H1 (cell line): ENCODE measurements around the gene FCAMR. TPM values are rescaled to one million over a fixed set of nuclear protein-coding genes. Genes with fewer than 3 reads are reported as not detected.

ENCODE experiments used
- CTCF ChIA-PET: fragments of 300-600 bp; sonication (Branson Sonifier 250); formaldehyde crosslinking; loops from one replicate; lab custom pipeline; 2021; ENCODE audit not compliant: partially characterized antibody; lab: Charles Lee
- POLR2A ChIA-PET: fragments of 300-600 bp; sonication (Branson Sonifier 250); formaldehyde crosslinking; loops from one replicate; lab custom pipeline; 2021; ENCODE audit warnings: inconsistent platforms; ENCODE audit not compliant: partially characterized antibody; lab: Charles Lee
- DNase-seq, 2 experiments: peaks; one replicate each; pipeline versions ENCODE4 v3.0.0 to v3.0.0-alpha.2; 2010 to 2022; ENCODE audit warnings: low spot score in 2 of 2, low read depth in 1 of 2, mixed read lengths in 1 of 2
- FAIRE-seq: peaks from 2 replicates; lab custom pipeline; 2011; peaks lifted over from hg19 to GRCh38; lab: Jason Lieb, UNC
- H2AFZ ChIP-seq: 2 replicates; pipeline ENCODE4 v1.8.1; 2012; ENCODE audit warnings: low read length, inconsistent platforms
- H2AK5ac ChIP-seq: 2 replicates; pipeline ENCODE4 v1.6.1; 2013; ENCODE audit warnings: low read depth, low read length
- H2BK120ac ChIP-seq: replicated peaks from 2 replicates; pipeline ENCODE3; 2013; ENCODE audit warnings: low read depth, low read length, inconsistent platforms
- H2BK12ac ChIP-seq: 2 replicates; pipeline ENCODE4 v1.6.1; 2013; ENCODE audit warnings: low read depth, low read length
- H2BK15ac ChIP-seq: 2 replicates; pipeline ENCODE4 v1.6.1; 2013; ENCODE audit warnings: low read length
- H2BK20ac ChIP-seq: 2 replicates; pipeline ENCODE4 v1.6.1; 2013; ENCODE audit warnings: low read length
- H2BK5ac ChIP-seq: 2 replicates; pipeline ENCODE4 v1.6.1; 2013; ENCODE audit warnings: low read depth, low read length
- H3K14ac ChIP-seq: 2 replicates; pipeline ENCODE4 v1.6.1; 2013; ENCODE audit warnings: inconsistent platforms; ENCODE audit not compliant: insufficient read length
- H3K18ac ChIP-seq: 2 replicates; pipeline ENCODE4 v1.6.1; 2013; ENCODE audit warnings: low read length; ENCODE audit errors: extremely low read depth
- H3K23ac ChIP-seq: 2 replicates; pipeline ENCODE4 v1.6.1; 2013; ENCODE audit warnings: inconsistent platforms; ENCODE audit not compliant: insufficient read length
- H3K23me2 ChIP-seq: 2 replicates; pipeline ENCODE4 v1.6.1; 2013; ENCODE audit warnings: low read depth, low read length
- H3K27ac ChIP-seq: 2 replicates; pipeline ENCODE4 v1.6.1; 2011; ENCODE audit warnings: low read depth, low read length, inconsistent platforms
- H3K27me3 ChIP-seq, 4 experiments: replicated peaks in 1 of 4; 1 replicate in 1 of 4; 2 replicates in 3 of 4; pipeline versions ENCODE4 v1.6.1 to v1.8.1; 2011 to 2013; ENCODE audit warnings: low read length in 3 of 4, mild to moderate bottlenecking in 3 of 4, inconsistent platforms in 2 of 4, mixed read lengths in 2 of 4, moderate library complexity in 1 of 4; ENCODE audit not compliant: control insufficient read depth in 3 of 4, insufficient read depth in 3 of 4; ENCODE audit errors: extremely low read depth in 1 of 4
- H3K36me3 ChIP-seq, 4 experiments: 2 replicates each; pipeline versions ENCODE4 v1.6.1 to v1.8.1; 2011 to 2013; ENCODE audit warnings: mild to moderate bottlenecking in 4 of 4, low read length in 3 of 4, moderate library complexity in 2 of 4, control low read depth in 1 of 4, inconsistent platforms in 1 of 4; ENCODE audit not compliant: insufficient read depth in 4 of 4, control insufficient read depth in 2 of 4
- H3K4ac ChIP-seq: replicated peaks from 2 replicates; pipeline ENCODE3; 2013; ENCODE audit warnings: low read length, low read depth, mixed read lengths, inconsistent platforms; ENCODE audit not compliant: insufficient read length
- H3K4me1 ChIP-seq, 4 experiments: replicated peaks in 1 of 4; 1 replicate in 1 of 4; 2 replicates in 3 of 4; pipeline versions ENCODE4 v1.6.1 to v1.8.1; 2011 to 2013; ENCODE audit warnings: low read length in 3 of 4, inconsistent platforms in 2 of 4, mixed read lengths in 1 of 4; ENCODE audit not compliant: insufficient read depth in 4 of 4, control insufficient read depth in 3 of 4
- H3K4me2 ChIP-seq, 2 experiments: 2 replicates each; pipeline versions ENCODE4 v1.6.1 to v1.8.1; 2011 to 2013; ENCODE audit warnings: low read depth in 2 of 2, low read length in 2 of 2, control low read depth in 1 of 2, inconsistent platforms in 1 of 2, mild to moderate bottlenecking in 1 of 2; ENCODE audit not compliant: insufficient read depth in 1 of 2
- H3K4me3 ChIP-seq, 4 experiments: fragments of 200-600, 300-600 bp in 1 of 4; sonication (generic), shearing (Covaris generic), sonication (Bioruptor Twin) in 1 of 4; 2 replicates each; pipeline versions ENCODE4 v1.5.1 to v1.8.1; 2011 to 2016; ENCODE audit warnings: low read length in 4 of 4, low read depth in 3 of 4, control low read depth in 2 of 4, inconsistent platforms in 2 of 4, mild to moderate bottlenecking in 2 of 4, mixed read lengths in 1 of 4, moderate library complexity in 1 of 4; ENCODE audit not compliant: insufficient read depth in 2 of 4; ENCODE audit errors: extremely low read depth in 1 of 4
- H3K56ac ChIP-seq: replicated peaks from 2 replicates; pipeline ENCODE3; 2013; ENCODE audit warnings: low read depth, mild to moderate bottlenecking, mixed read lengths, low read length, inconsistent platforms; ENCODE audit not compliant: insufficient read length
- H3K79me1 ChIP-seq: 2 replicates; pipeline ENCODE4 v1.6.1; 2013; ENCODE audit warnings: low read depth, low read length, control low read depth
- H3K79me2 ChIP-seq, 2 experiments: 2 replicates each; pipeline versions ENCODE4 v1.6.1 to v1.8.1; 2012 to 2013; ENCODE audit warnings: low read length in 2 of 2, mild to moderate bottlenecking in 2 of 2, inconsistent platforms in 1 of 2; ENCODE audit not compliant: insufficient read depth in 2 of 2, control insufficient read depth in 1 of 2
- H3K9ac ChIP-seq, 4 experiments: replicated peaks in 1 of 4; 1 replicate in 1 of 4; 2 replicates in 3 of 4; pipeline versions ENCODE4 v1.6.1 to v1.8.1; 2011 to 2013; ENCODE audit warnings: low read depth in 3 of 4, low read length in 3 of 4, control low read depth in 2 of 4, mild to moderate bottlenecking in 2 of 4, moderate library complexity in 2 of 4, inconsistent platforms in 1 of 4; ENCODE audit errors: extremely low read depth in 1 of 4
- H3K9me3 ChIP-seq, 2 experiments: 2 replicates each; pipeline versions ENCODE4 v1.6.1 to v1.8.1; 2012 to 2013; ENCODE audit warnings: mild to moderate bottlenecking in 2 of 2, moderate library complexity in 2 of 2, control low read depth in 1 of 2, inconsistent platforms in 1 of 2, low read depth in 1 of 2, low read length in 1 of 2, mixed read lengths in 1 of 2; ENCODE audit not compliant: insufficient read depth in 2 of 2
- H4K20me1 ChIP-seq, 2 experiments: replicated peaks in 1 of 2; 2 replicates each; pipeline versions ENCODE3 to v1.8.1; 2011 to 2013; ENCODE audit warnings: inconsistent platforms in 2 of 2, low read length in 2 of 2, mild to moderate bottlenecking in 1 of 2; ENCODE audit not compliant: insufficient read depth in 2 of 2, control insufficient read depth in 1 of 2
- H4K5ac ChIP-seq: 2 replicates; pipeline ENCODE4 v1.6.1; 2013; ENCODE audit warnings: low read length, low read depth, mixed read lengths, inconsistent platforms; ENCODE audit not compliant: insufficient read length
- H4K8ac ChIP-seq: 2 replicates; pipeline ENCODE4 v1.8.0; 2013; ENCODE audit warnings: mild to moderate bottlenecking, moderate library complexity, low read length, inconsistent platforms; ENCODE audit not compliant: insufficient read depth; ENCODE audit errors: extremely low read depth
- H4K91ac ChIP-seq: replicated peaks from 2 replicates; pipeline ENCODE3; 2013; ENCODE audit warnings: low read length, mixed read lengths, inconsistent platforms; ENCODE audit not compliant: insufficient read length
- BACH1 ChIP-seq: IDR thresholded peaks from 2 replicates; pipeline ENCODE4 v1.6.1; 2012; ENCODE audit warnings: low read length, improper control_type of control experiment
- CREB1 ChIP-seq: IDR thresholded peaks from 2 replicates; pipeline ENCODE4 v1.6.1; 2012; ENCODE audit warnings: inconsistent platforms
- FOSL1 ChIP-seq: IDR thresholded peaks from 2 replicates; pipeline ENCODE4 v1.6.1; 2011; ENCODE audit warnings: mild to moderate bottlenecking, low read depth, low read length, moderate library complexity; ENCODE audit not compliant: insufficient read depth
- POU5F1 ChIP-seq: IDR thresholded peaks from 2 replicates; pipeline ENCODE4 v1.6.1; 2011; ENCODE audit warnings: low read depth, mild to moderate bottlenecking, low read length, moderate library complexity
- RBBP5 ChIP-seq: IDR thresholded peaks from 2 replicates; pipeline ENCODE4 v1.7.1; 2012; ENCODE audit warnings: low read depth, mild to moderate bottlenecking, inconsistent platforms, low read length, moderate library complexity, borderline replicate concordance
- RFX5 ChIP-seq: IDR thresholded peaks from 2 replicates; pipeline ENCODE4 v1.6.1; 2011; ENCODE audit warnings: low read depth, low read length, improper control_type of control experiment, borderline replicate concordance
- SAP30 ChIP-seq: fragments of 300-600 bp; sonication (generic); IDR thresholded peaks from 2 replicates; pipeline ENCODE4 v1.7.1; 2012; ENCODE audit warnings: low read length, moderate library complexity, mild to moderate bottlenecking, inconsistent platforms; ENCODE audit not compliant: insufficient read depth, insufficient replicate concordance
- SIX5 ChIP-seq: IDR thresholded peaks from 2 replicates; pipeline ENCODE4 v1.6.1; 2011; ENCODE audit warnings: mild to moderate bottlenecking, low read depth, low read length
- YY1 ChIP-seq: IDR thresholded peaks from 2 replicates; pipeline ENCODE4 v1.6.1; 2011; ENCODE audit warnings: low read depth, mild to moderate bottlenecking, low read length
- WGBS, 2 experiments: shearing (Covaris generic) in 1 of 2; methylation state at CpG; one replicate each; pipeline versions ENCODE4 v1.1.6 to v1.1.7; 2013 to 2015; ENCODE audit warnings: low lambda C conversion rate in 2 of 2, mixed read lengths in 2 of 2, inconsistent platforms in 1 of 2, low coverage in 1 of 2, missing lambda C conversion rate in 1 of 2; ENCODE audit not compliant: insufficient replicate concordance in 2 of 2, insufficient coverage in 1 of 2, insufficient read length in 1 of 2; ENCODE audit errors: extremely low coverage in 1 of 2, missing lambda C conversion rate in 1 of 2; 5-methylcytosine and 5-hydroxymethylcytosine counted together
- polyA plus RNA-seq, 7 experiments: library from polyadenylated mRNA; depleted of rRNA in 3 of 7; stranded (reverse) in 5 of 7; unstranded in 2 of 7; fragments of >200 nt in 5 of 7; fragments of 200-250 nt in 2 of 7; gene quantifications; 1 replicate in 5 of 7; 2 replicates in 1 of 7; 4 replicates in 1 of 7; pipeline versions ENCODE4 v1.2.1 to v1.2.3, GENCODE V29; 2011 to 2013; ENCODE audit warnings: missing spikeins in 2 of 7, mixed read lengths in 2 of 7
- total RNA-seq: library from RNA; stranded (reverse); fragmentation: NEBNext Ultra II Directional; extraction: Animal tissue kit (Norgen Biotek cat#: 25700); gene quantifications from 2 replicates; pipeline ENCODE4 v1.2.1, GENCODE V29; 2021
- TF ChIP-seq, protein P1 (sequence below): IDR thresholded peaks from 2 replicates; pipeline ENCODE4 v1.6.1; 2011; ENCODE audit warnings: low read length, improper control_type of control experiment

The FCAMR gene
- total and polyA plus RNA-seq, 2 of the 8 experiments (the other 6 are each of a cell fraction or from before 2014, with no cell fraction given), result not detected

DNA sequence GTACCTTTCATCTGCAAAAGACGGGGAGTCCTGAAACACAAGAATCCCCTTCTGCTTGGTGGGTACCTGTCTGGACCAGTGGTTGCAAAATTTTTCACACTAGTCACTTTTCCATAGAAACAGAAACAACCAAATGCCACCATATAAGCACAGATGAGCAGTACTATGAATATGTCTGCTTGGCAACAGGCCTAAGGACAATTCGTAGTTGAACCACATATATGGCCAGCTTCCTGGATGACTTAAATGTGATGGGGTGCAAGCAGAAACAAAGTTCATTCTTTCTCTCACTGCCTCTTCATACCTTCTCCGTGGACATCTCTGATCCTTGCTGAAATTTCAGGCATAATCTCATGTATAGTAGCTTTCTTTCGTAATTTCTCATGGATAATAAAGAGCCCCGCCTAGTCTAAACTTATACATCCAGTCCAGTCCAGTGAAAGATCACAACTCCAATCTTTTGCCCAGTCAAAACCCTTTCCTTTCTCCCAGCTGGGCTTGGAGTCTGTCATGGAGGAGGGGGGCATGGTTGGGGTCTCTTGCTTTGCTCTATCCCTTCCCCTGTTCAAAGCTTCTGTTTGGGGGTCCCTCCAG is 7.0 kb downstream of the FCAMR start:
- no peak for DNase-seq
- Histone ChIP-seq H3K4me3 (no peak overlapping the region), H3K4me2 (no peak overlapping the region), H3K56ac (no peak overlapping the region), H2BK5ac (no peak overlapping the region), H2AFZ (no peak overlapping the region), H3K27ac (no peak overlapping the region), H3K18ac (no peak overlapping the region), H2BK20ac (no peak overlapping the region), H2BK12ac (no peak overlapping the region), H3K9ac (no peak overlapping the region), H3K79me2 (no peaks in the 10 kb centered on the region), H3K9me3 (no peaks in the 10 kb centered on the region), H4K8ac (no peak overlapping the region), H3K23ac (no peak overlapping the region), H3K14ac (no peak overlapping the region), H3K36me3 (no peaks in the 10 kb centered on the region), H2AK5ac (no peak overlapping the region), H3K4me1 (no peaks in the 10 kb centered on the region), H4K20me1 (no peaks in the 10 kb centered on the region), H3K27me3 (no peaks in the 10 kb centered on the region), H3K79me1 (no peaks in the 10 kb centered on the region), H4K5ac (no peak overlapping the region), H3K23me2 (no peaks in the 10 kb centered on the region), H4K91ac (no peak overlapping the region), H3K4ac (no peak overlapping the region), H2BK120ac (no peak overlapping the region), H2BK15ac (no peak overlapping the region)
- ChIA-PET POLR2A (no interaction called here), CTCF (interaction anchor here (0.9 to 1.7 kb wide), 6 partner anchors 9 to 239 kb away, joined by 3 to 5 read pairs (median 3); no protein-coding TSS in a partner anchor)
- FAIRE-seq, result no peak
- WGBS, 2 experiments, result 91% methylated on average over 5 of the region's 5 CpGs; no CpG with 5 or more reads in 1 of the 2 experiments
- no peak for TF ChIP-seq POU5F1
- TF ChIP-seq FOSL1, result no peak
- TF ChIP-seq RFX5, result no peak
- TF ChIP-seq BACH1, result no peak
- TF ChIP-seq SIX5, result no peak
- TF ChIP-seq SAP30, result no peak
- TF ChIP-seq YY1, result no peak
- TF ChIP-seq, protein P1, sequence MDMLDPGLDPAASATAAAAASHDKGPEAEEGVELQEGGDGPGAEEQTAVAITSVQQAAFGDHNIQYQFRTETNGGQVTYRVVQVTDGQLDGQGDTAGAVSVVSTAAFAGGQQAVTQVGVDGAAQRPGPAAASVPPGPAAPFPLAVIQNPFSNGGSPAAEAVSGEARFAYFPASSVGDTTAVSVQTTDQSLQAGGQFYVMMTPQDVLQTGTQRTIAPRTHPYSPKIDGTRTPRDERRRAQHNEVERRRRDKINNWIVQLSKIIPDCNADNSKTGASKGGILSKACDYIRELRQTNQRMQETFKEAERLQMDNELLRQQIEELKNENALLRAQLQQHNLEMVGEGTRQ, result no peak
- TF ChIP-seq RBBP5, result no peak
- TF ChIP-seq CREB1, result no peak
